GM19239 (cell line): ENCODE results near the gene RAB5B.
"Not testable (repeated sequence)": the region's sequence is repeated elsewhere in the genome, so short reads cannot be mapped to it uniquely, and the experiment has no call there.

Source experiments
- DNase-seq: peaks from one replicate; pipeline ENCODE4 v3.0.0; 2011; ENCODE audit warnings: low spot score; ENCODE audit not compliant: insufficient read length
- FAIRE-seq: peaks from 2 replicates; lab custom pipeline; 2011; peaks lifted over from hg19 to GRCh38; lab: Jason Lieb, UNC

RAB5B gene

GRCh38 chr12:56041552-56042429 lies 67.9 kb downstream of the RAB5B start, which contains the start of gene RPS26:
TSS of gene RPS26 (plus strand) at chr12:56041918. CDS start at chr12:56042167, 249 bp downstream.
- peak; percentile 97 for FAIRE-seq
- DNase-seq: peak; percentile 76

- not testable (repeated sequence) for DNase-seq, FAIRE-seq
Measured at GRCh38 chr12:56042430-56042813, 68.5 kb downstream of the RAB5B start.

GRCh38 chr12:56042843-56043242 lies 69.0 kb downstream of the RAB5B start:
- DNase-seq: no peak
- FAIRE-seq: no peak
